ENCODE results near the gene PDE4D.

DNA sequence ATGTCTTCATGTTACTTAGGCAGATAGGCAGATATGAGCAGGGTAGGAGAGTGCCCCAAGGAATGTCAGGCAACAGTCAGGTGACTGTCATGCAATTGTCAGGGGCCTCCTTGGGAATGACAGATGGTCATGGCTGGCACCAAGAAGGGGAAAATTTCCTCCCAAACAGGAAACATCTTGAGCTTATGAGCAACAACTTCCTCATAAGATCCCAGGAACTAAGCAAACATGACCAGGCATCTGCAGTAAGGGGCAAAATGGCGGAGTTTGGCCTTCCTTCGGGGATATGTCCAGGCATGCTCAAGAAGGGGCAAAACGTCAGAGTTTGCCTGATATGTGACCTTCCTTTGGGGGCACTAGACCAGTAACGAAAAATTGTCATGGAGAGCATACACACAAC lies 591.8 kb downstream of the PDE4D start:
- TF ChIP-seq CTCF (IDR thresholded peaks at IDR 0.05) = no peak
- no peak for TF ChIP-seq ZFX (IDR thresholded peaks at IDR 0.05; ENCODE audit: borderline replicate concordance)

Measured in 22Rv1 (cell line).